Measurements from ENCODE around the gene CCR9. TPM values are rescaled to one million over a fixed set of nuclear protein-coding genes. Genes with fewer than 3 reads are reported as not detected.

The CCR9 gene
- total RNA-seq, 4 donors from 2014 or later = 0.78 TPM; not detected in 3

- Histone ChIP-seq H3K4me3 (no peak overlapping the region), H3K4me1 (no peaks in the 10 kb centered on the region), H3K9me3 (peaks cover 0 to 19% (median 3%) of the 10 kb centered on the region in 4 donors), H3K27me3 (no peaks in the 10 kb centered on the region), H3K27ac (no peak overlapping the region), H3K36me3 (no peaks in the 10 kb centered on the region)
- DNase-seq (ENCODE audit: low spot score in 2 of 2) = no peak
- TF ChIP-seq CTCF (IDR thresholded peaks at IDR 0.05) (no peak), EP300 (IDR thresholded peaks at IDR 0.05) (no peak), POLR2A (IDR thresholded peaks at IDR 0.05) (no peak)
- 78 to 89% methylated on average over 7 of the region's 7 CpGs for WGBS, 2 donors
Observed at GRCh38 chr3:45858809-45859543, 27.4 kb upstream of the CCR9 start.

- Histone ChIP-seq H3K36me3 (no peaks in the 10 kb centered on the region), H3K4me1 (no peaks in the 10 kb centered on the region), H3K27me3 (no peaks in the 10 kb centered on the region), H3K27ac (no peak overlapping the region), H3K4me3 (no peak overlapping the region), H3K9me3 (peaks cover 0 to 18% (median 3%) of the 10 kb centered on the region in 4 donors)
- DNase-seq (ENCODE audit: low spot score in 2 of 2) = no peak
- WGBS, 2 donors = 81 to 89% methylated on average over 4 of the region's 4 CpGs
- TF ChIP-seq POLR2A (IDR thresholded peaks at IDR 0.05) (no peak), CTCF (IDR thresholded peaks at IDR 0.05) (no peak), EP300 (IDR thresholded peaks at IDR 0.05) (no peak)
Observed at GRCh38 chr3:45860481-45860880, 25.9 kb upstream of the CCR9 start.

DNA sequence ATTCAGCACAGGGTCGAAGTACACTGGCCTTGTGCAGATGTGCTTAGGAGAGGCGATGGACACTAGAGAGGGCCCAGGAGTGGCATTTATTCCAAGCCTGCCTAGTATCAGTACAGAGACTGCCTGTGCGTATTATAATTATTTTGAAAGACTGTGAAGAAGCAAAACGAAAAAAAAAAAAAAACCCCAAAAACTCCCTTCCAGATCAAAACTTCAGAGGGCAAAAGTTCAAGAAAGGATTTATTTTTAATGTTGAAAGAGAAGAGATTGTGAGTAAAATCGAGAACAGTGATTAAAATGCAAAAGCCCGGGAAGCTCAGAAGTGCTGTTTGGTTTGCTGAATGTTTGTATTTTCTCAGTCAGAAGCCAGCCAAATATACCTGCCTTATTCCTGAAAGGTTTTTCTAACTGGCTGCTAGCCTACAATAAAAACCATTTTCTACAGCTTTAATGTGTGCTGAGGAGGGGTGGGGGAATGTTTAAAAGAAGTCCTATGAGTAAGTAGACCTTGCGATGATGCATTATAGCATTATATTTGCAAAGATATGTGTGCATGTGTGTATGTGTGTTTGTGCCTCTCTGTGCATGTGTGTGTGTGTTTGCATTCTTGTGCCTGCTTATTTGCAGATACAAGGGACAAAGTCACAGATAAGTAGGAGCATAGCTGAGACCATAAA, 25.2 kb upstream of the CCR9 start:
- H3K27me3 ChIP-seq = no peaks in the 10 kb centered on the region
- 62% methylated on average over 7 of the region's 7 CpGs for WGBS, 2 donors
- DNase-seq (ENCODE audit: low spot score in 2 of 2) = no peak
- H3K36me3 ChIP-seq = no peaks in the 10 kb centered on the region
- H3K4me1 ChIP-seq = no peaks in the 10 kb centered on the region
- no peak overlapping the region for H3K4me3 ChIP-seq
- no peak overlapping the region for H3K27ac ChIP-seq
- H3K9me3 ChIP-seq = peaks cover 0 to 11% (median 1%) of the 10 kb centered on the region in 4 donors
- TF ChIP-seq EP300 (IDR thresholded peaks at IDR 0.05) (no peak), CTCF (IDR thresholded peaks at IDR 0.05) (no peak), POLR2A (IDR thresholded peaks at IDR 0.05) (no peak)

- WGBS, 2 donors = 69 to 71% methylated on average over 8 of the region's 8 CpGs
- DNase-seq (ENCODE audit: low spot score in 2 of 2) = no peak
- H3K27ac ChIP-seq = peak overlapping the region in 1 of 4 donors; percentile 43
- peaks cover 0 to 9% (median 0%) of the 10 kb centered on the region in 4 donors for H3K9me3 ChIP-seq
- H3K36me3 ChIP-seq = no peaks in the 10 kb centered on the region
- TF ChIP-seq EP300 (IDR thresholded peaks at IDR 0.05) (no peak), POLR2A (IDR thresholded peaks at IDR 0.05) (no peak), CTCF (IDR thresholded peaks at IDR 0.05) (no peak)
- no peak overlapping the region for H3K4me3 ChIP-seq
- no peaks in the 10 kb centered on the region for H3K27me3 ChIP-seq
- peaks cover 0 to 4% (median 0%) of the 10 kb centered on the region in 4 donors for H3K4me1 ChIP-seq
Observed at GRCh38 chr3:45864760-45865519, 21.4 kb upstream of the CCR9 start.
